B cell (primary cell): Measurements from ENCODE around the gene ERC2.

Source experiments
- EZH2 ChIP-seq: IDR thresholded peaks from 2 replicates; pipeline ENCODE4 v1.6.1; 2012; ENCODE audit warnings: borderline replicate concordance, low read depth, mild to moderate bottlenecking, moderate library complexity, low read length; ENCODE audit not compliant: insufficient read depth, poor library complexity, severe bottlenecking
- TF ChIP-seq, protein P1 (sequence below): fragments of 200-600 bp; IDR thresholded peaks from one replicate; pipeline ENCODE4 v1.8.0; 2022; ENCODE audit warnings: antibody characterized with exemption, mild to moderate bottlenecking

DNA sequence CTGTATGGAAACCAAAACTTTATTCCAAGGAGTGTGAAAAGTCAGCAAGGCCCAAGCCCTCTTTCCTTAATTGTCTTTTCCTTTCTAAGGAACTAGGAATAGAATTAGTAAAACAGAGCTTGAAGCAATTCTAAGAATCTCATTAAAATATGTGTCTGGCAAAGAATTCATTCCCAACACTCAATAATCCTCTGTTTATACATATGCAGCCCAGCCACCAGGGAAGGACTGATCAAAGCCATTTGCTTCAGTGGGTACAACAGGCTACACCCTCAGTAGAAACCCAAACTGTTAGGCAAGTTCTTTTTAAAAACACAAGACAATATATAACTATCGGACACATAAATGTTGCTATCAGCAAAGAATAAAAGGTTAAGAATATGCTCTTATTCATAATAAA, 266.9 kb downstream of the ERC2 start:
- TF ChIP-seq, protein P1, sequence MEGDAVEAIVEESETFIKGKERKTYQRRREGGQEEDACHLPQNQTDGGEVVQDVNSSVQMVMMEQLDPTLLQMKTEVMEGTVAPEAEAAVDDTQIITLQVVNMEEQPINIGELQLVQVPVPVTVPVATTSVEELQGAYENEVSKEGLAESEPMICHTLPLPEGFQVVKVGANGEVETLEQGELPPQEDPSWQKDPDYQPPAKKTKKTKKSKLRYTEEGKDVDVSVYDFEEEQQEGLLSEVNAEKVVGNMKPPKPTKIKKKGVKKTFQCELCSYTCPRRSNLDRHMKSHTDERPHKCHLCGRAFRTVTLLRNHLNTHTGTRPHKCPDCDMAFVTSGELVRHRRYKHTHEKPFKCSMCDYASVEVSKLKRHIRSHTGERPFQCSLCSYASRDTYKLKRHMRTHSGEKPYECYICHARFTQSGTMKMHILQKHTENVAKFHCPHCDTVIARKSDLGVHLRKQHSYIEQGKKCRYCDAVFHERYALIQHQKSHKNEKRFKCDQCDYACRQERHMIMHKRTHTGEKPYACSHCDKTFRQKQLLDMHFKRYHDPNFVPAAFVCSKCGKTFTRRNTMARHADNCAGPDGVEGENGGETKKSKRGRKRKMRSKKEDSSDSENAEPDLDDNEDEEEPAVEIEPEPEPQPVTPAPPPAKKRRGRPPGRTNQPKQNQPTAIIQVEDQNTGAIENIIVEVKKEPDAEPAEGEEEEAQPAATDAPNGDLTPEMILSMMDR: no peak
- no peak for TF ChIP-seq EZH2
